Measurements from ENCODE around the gene TMEM272.

Gene TMEM272

DNA sequence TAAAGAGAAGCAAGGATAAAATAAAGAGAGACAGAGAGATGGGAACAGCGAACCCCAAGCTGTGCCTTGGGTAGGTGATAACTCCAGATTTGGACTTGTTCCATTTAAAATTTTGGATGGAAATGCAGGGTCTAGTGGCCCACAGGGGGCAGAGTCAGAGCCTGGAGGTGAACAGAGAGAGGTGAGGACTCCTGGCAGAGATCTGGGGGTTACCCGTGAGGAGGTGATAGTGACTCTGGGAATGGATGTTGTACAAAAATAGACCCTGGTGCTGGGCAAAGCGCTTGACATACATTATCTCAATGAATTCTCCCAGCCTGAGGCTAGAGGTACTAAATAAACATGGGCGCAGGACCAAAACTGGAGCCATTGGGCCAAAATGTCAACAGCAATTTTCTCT lies 26.7 kb downstream of the TMEM272 start:
- H3K9me3 ChIP-seq (ENCODE audit: control insufficient read depth, low read length), result no peaks in the 10 kb centered on the region
- H3K27ac ChIP-seq (ENCODE audit: insufficient read depth, low read depth, low read length, poor library complexity, severe bottlenecking), result no peak overlapping the region
- no peaks in the 10 kb centered on the region for H3K36me3 ChIP-seq (ENCODE audit: control insufficient read depth, insufficient read depth, low read length)
- H3K4me3 ChIP-seq (ENCODE audit: insufficient read depth, low read depth, low read length), result no peak overlapping the region
- no peaks in the 10 kb centered on the region for H3K27me3 ChIP-seq (ENCODE audit: control insufficient read depth, insufficient read depth, low read length, poor library complexity, severe bottlenecking)
- no peaks in the 10 kb centered on the region for H3K4me1 ChIP-seq (ENCODE audit: control insufficient read depth, insufficient read depth, low read length)
- 96 to 98% methylated on average over 4 of the region's 4 CpGs for WGBS, 2 experiments

DNA sequence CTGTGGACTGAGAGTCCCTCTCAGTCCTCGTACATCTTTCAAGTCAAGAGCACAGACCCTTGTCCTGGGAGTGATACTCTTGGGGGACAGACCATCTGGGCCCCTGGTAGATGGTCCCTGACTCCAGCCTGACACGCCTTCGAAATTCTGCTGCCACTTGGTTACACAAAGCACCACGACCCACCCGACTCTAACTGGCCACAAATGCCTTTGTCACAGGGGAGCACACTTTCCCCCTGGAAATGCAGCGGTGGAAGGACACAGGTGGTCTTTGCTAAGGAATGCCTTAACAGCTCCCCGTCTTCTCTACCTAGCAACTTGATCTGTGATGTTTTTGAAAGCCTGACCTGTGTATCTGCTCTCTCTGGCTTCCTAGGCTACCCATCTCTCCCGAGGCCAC lies 27.3 kb downstream of the TMEM272 start:
- no peaks in the 10 kb centered on the region for H3K27me3 ChIP-seq (ENCODE audit: control insufficient read depth, insufficient read depth, low read length, poor library complexity, severe bottlenecking)
- H3K4me1 ChIP-seq (ENCODE audit: control insufficient read depth, insufficient read depth, low read length), result no peaks in the 10 kb centered on the region
- no peak overlapping the region for H3K4me3 ChIP-seq (ENCODE audit: insufficient read depth, low read depth, low read length)
- WGBS, 2 experiments, result 90% methylated on average over 8 of the region's 8 CpGs
- no peaks in the 10 kb centered on the region for H3K36me3 ChIP-seq (ENCODE audit: control insufficient read depth, insufficient read depth, low read length)
- H3K27ac ChIP-seq (ENCODE audit: insufficient read depth, low read depth, low read length, poor library complexity, severe bottlenecking), result no peak overlapping the region
- H3K9me3 ChIP-seq (ENCODE audit: control insufficient read depth, low read length), result no peaks in the 10 kb centered on the region

DNA sequence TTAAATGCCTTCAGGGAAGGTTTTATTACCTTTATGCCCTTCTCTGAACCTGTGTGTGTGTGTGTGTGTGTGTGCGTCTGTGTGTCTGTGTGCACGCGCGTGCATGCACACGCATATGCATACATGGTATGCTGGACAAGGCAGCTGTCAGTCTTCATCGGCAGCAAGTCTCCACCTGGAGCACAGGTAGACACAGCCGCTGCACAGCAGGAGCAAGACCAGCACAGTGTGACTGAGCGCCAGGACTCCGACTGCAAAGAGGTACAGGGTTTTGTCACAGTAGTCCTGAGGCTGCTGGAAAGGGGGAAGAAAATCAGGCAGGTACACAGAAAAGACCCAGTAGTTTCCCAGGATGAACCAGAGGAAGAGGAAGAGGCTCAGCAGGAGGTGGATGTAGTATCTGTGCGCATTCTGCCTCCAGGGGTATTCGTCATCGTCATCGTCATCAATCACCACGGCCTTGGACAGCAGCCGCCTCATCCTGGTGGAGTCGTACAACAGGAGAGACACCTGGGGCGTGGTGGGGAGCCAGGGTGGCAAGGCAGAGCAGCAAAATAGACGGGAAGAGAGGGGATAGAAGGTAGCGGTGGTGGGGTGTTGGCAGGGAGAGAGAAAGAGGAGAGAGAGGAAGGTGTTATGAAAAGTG lies 28.2 kb downstream of the TMEM272 start:
- Histone ChIP-seq H3K27ac (ENCODE audit: insufficient read depth, low read depth, low read length, poor library complexity, severe bottlenecking) (no peak overlapping the region), H3K27me3 (ENCODE audit: control insufficient read depth, insufficient read depth, low read length, poor library complexity, severe bottlenecking) (no peaks in the 10 kb centered on the region), H3K36me3 (ENCODE audit: control insufficient read depth, insufficient read depth, low read length) (no peaks in the 10 kb centered on the region), H3K4me3 (ENCODE audit: insufficient read depth, low read depth, low read length) (no peak overlapping the region), H3K9me3 (ENCODE audit: control insufficient read depth, low read length) (no peaks in the 10 kb centered on the region), H3K4me1 (ENCODE audit: control insufficient read depth, insufficient read depth, low read length) (no peaks in the 10 kb centered on the region)
- WGBS, 2 experiments, result 88 to 89% methylated on average over 19 of the region's 19 CpGs

DNA sequence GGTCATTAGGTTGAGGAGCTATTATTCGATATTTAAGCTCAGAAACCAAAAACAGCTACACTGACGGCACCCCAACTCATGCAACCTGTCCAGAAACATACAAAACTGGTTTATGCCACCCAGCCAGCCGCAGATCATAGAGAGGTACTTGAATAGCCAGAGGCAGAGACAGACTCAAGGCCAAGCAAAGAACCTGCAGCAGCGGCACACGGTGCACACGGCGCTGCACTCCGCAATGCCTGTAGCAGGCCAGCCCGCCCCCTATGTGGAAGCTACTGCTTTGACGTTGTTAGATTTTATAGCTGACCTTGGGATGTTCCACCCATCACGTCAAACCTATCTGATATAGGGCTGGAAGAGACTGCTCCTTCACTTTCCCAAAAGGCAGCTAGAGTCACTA lies 29.1 kb downstream of the TMEM272 start:
- Histone ChIP-seq H3K4me1 (ENCODE audit: control insufficient read depth, insufficient read depth, low read length) (no peaks in the 10 kb centered on the region), H3K27ac (ENCODE audit: insufficient read depth, low read depth, low read length, poor library complexity, severe bottlenecking) (no peak overlapping the region), H3K36me3 (ENCODE audit: control insufficient read depth, insufficient read depth, low read length) (no peaks in the 10 kb centered on the region), H3K4me3 (ENCODE audit: insufficient read depth, low read depth, low read length) (no peak overlapping the region), H3K9me3 (ENCODE audit: control insufficient read depth, low read length) (no peaks in the 10 kb centered on the region), H3K27me3 (ENCODE audit: control insufficient read depth, insufficient read depth, low read length, poor library complexity, severe bottlenecking) (no peaks in the 10 kb centered on the region)
- 89 to 91% methylated on average over 11 of the region's 11 CpGs for WGBS, 2 experiments

DNA sequence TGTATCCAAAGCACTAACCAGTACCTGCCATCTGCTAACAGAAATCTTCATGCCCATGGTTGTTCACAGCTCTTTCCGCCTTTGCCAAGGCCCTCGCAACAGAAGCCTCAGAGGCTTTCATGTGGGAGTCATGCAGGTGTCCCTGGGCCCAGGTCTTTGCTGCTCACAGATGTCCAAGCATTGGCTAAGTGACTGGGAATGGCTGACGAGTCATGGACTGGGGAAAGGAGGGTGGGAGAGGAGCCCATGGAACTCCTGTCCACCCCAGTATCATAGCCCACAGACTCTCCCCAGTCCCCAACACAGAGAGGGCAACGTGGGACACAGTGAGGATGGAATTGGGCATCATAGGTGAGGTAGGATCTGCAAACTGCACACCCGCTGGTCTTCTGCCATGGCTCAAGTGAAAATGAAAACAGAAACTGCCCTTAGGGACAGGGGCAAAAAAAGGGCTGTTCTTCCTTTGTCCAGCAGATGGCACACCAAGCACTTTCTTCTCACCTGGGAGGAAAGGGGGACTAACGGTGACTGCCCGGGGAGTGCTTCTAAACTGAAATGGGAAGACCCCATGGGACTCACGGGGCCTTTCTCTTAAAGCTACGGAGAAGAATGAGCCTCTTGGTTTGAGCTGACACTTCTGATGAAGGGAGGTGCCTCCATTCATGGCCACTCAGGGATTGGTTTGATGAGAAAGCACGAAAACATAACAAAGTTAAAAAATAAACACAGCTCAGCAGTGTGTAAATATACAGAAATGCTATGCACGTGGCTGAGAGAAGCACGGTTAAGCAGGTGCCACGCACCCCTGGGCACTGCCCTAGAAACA lies 29.9 kb downstream of the TMEM272 start:
- Histone ChIP-seq H3K27me3 (ENCODE audit: control insufficient read depth, insufficient read depth, low read length, poor library complexity, severe bottlenecking) (no peaks in the 10 kb centered on the region), H3K36me3 (ENCODE audit: control insufficient read depth, insufficient read depth, low read length) (no peaks in the 10 kb centered on the region), H3K27ac (ENCODE audit: insufficient read depth, low read depth, low read length, poor library complexity, severe bottlenecking) (no peak overlapping the region), H3K4me1 (ENCODE audit: control insufficient read depth, insufficient read depth, low read length) (no peaks in the 10 kb centered on the region), H3K9me3 (ENCODE audit: control insufficient read depth, low read length) (no peaks in the 10 kb centered on the region), H3K4me3 (ENCODE audit: insufficient read depth, low read depth, low read length) (no peak overlapping the region)
- 45 to 47% methylated on average over 13 of the region's 13 CpGs for WGBS, 2 experiments

DNA sequence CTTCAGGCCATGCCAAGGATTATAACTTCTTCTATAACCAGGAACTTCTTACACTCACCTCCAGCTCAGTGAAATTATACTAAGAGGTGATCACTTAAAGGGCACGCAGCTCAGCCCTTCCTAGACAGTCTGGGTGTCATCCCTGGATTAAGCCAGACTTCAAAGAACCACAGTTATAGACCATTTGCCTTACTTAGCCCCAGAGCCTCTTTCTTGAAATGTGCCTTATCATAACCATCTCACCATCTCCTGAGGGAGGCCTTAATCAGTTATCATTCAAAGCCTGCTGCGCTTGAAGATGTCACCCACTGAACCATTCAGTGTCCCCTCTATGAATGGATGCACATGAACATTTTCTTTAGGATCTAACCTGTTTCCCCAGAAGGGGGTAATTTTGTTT lies 30.9 kb downstream of the TMEM272 start:
- WGBS, 2 experiments, result 94% methylated on average over 2 of the region's 2 CpGs

DNA sequence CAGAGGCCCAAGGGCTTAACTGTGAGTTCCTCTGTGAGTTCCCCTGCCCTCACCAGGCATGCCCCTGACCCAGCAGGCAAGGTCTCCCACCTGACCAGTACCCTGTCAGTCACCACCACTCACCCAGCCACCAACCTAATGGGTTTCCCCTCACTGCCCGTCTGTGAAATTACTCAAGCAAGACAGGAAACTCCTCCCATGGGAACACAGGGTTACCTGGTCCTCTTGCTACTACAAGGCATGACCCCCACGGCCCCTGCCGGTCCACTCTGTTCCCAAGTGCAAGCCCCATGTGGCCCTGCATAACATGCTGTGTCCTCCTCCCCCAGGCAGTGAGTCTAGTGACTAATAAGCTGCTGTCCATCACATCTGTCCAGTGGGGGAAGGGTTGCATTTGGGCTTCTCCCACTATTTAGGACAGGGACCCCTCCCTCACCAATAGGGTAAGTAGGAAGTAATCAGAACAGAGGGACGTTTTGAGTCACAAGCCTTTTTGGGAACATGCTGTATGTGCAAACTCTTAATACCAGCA lies 33.0 kb downstream of the TMEM272 start:
- Histone ChIP-seq H3K27me3 (ENCODE audit: control insufficient read depth, insufficient read depth, low read length, poor library complexity, severe bottlenecking) (no peaks in the 10 kb centered on the region), H3K4me1 (ENCODE audit: control insufficient read depth, insufficient read depth, low read length) (no peaks in the 10 kb centered on the region), H3K4me3 (ENCODE audit: insufficient read depth, low read depth, low read length) (no peak overlapping the region), H3K36me3 (ENCODE audit: control insufficient read depth, insufficient read depth, low read length) (no peaks in the 10 kb centered on the region), H3K27ac (ENCODE audit: insufficient read depth, low read depth, low read length, poor library complexity, severe bottlenecking) (no peak overlapping the region), H3K9me3 (ENCODE audit: control insufficient read depth, low read length) (no peaks in the 10 kb centered on the region)
- WGBS, 2 experiments, result 80 to 85% methylated on average over 4 of the region's 4 CpGs

More for the DNA sequence above, 30.9 kb downstream of the TMEM272 start:
- no peak overlapping the region for H3K4me3 ChIP-seq (ENCODE audit: insufficient read depth, low read depth, low read length)
- H3K36me3 ChIP-seq (ENCODE audit: control insufficient read depth, insufficient read depth, low read length), result no peaks in the 10 kb centered on the region
- H3K27me3 ChIP-seq (ENCODE audit: control insufficient read depth, insufficient read depth, low read length, poor library complexity, severe bottlenecking), result no peaks in the 10 kb centered on the region
- no peak overlapping the region for H3K27ac ChIP-seq (ENCODE audit: insufficient read depth, low read depth, low read length, poor library complexity, severe bottlenecking)
- no peaks in the 10 kb centered on the region for H3K4me1 ChIP-seq (ENCODE audit: control insufficient read depth, insufficient read depth, low read length)
- H3K9me3 ChIP-seq (ENCODE audit: control insufficient read depth, low read length), result no peaks in the 10 kb centered on the region

DNA sequence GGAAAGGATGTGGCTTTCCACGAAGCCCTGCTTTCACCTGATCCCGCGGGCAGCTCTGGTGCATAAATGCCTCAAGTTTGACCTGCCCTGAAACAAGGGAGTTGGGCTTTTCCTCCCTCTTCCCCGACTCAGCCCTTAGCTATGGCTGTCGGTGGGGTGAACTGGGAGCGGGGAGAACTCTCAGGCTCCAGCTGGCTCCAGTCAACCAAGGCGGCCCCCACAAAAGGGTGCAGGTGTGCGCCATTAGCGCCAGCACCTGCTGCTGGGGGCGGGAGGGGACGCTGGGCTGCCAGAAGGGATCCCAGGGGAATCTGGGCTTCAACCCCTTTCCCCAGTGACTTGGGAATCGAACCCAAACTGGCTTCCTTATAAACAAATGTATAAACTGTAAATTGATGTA lies 33.9 kb downstream of the TMEM272 start:
- no peak overlapping the region for H3K4me3 ChIP-seq (ENCODE audit: insufficient read depth, low read depth, low read length)
- 87 to 88% methylated on average over 12 of the region's 12 CpGs for WGBS, 2 experiments

DNA sequence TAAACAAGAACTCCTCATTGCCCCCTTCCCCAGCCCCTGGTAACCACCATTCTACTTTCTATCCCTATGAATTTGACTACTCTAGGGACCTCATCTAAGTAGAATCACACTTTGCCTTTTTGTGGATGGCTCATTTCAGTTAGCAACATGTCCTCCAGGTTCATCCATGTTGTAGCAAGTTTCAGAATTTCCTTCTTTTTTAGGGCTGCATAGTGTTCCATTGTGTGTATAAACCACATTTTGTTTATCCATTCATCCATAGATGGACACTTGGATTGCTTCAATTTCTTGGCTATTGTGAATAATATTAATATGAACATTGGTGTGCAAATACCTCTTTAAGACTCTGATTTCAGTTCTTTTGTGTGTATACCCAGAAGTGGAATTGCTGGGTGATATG lies 36.2 kb downstream of the TMEM272 start:
- no peaks in the 10 kb centered on the region for H3K36me3 ChIP-seq (ENCODE audit: control insufficient read depth, insufficient read depth, low read length)
- no peak overlapping the region for H3K27ac ChIP-seq (ENCODE audit: insufficient read depth, low read depth, low read length, poor library complexity, severe bottlenecking)
- peaks cover 4% of the 10 kb centered on the region for H3K4me1 ChIP-seq (ENCODE audit: control insufficient read depth, insufficient read depth, low read length)
- H3K4me3 ChIP-seq (ENCODE audit: insufficient read depth, low read depth, low read length), result no peak overlapping the region
- no peaks in the 10 kb centered on the region for H3K9me3 ChIP-seq (ENCODE audit: control insufficient read depth, low read length)
- no peaks in the 10 kb centered on the region for H3K27me3 ChIP-seq (ENCODE audit: control insufficient read depth, insufficient read depth, low read length, poor library complexity, severe bottlenecking)

More for the DNA sequence above, 33.9 kb downstream of the TMEM272 start:
- H3K27ac ChIP-seq (ENCODE audit: insufficient read depth, low read depth, low read length, poor library complexity, severe bottlenecking), result no peak overlapping the region
- no peaks in the 10 kb centered on the region for H3K4me1 ChIP-seq (ENCODE audit: control insufficient read depth, insufficient read depth, low read length)
- no peaks in the 10 kb centered on the region for H3K36me3 ChIP-seq (ENCODE audit: control insufficient read depth, insufficient read depth, low read length)
- H3K9me3 ChIP-seq (ENCODE audit: control insufficient read depth, low read length), result no peaks in the 10 kb centered on the region
- H3K27me3 ChIP-seq (ENCODE audit: control insufficient read depth, insufficient read depth, low read length, poor library complexity, severe bottlenecking), result no peaks in the 10 kb centered on the region

DNA sequence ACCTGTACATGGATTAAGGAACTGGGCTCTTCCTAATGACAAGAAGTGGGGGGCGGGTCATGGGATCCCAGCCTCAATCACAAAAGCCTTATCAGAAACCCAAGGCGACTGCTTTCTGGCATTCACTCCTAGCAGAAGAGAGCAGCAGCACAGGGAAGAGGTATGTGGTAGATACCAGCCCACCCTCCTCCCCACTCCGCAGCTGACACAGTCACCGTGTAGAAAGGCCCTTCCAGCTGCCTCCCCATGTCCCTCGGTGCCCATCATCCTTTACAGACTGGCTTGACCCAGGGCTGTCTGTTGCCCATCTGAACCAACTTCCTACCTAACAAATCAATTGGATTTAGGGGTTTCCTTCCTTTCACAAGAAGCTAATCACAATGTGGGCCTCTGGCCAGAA lies 37.9 kb downstream of the TMEM272 start:
- no peak overlapping the region for H3K27ac ChIP-seq (ENCODE audit: insufficient read depth, low read depth, low read length, poor library complexity, severe bottlenecking)
- no peaks in the 10 kb centered on the region for H3K27me3 ChIP-seq (ENCODE audit: control insufficient read depth, insufficient read depth, low read length, poor library complexity, severe bottlenecking)
- H3K9me3 ChIP-seq (ENCODE audit: control insufficient read depth, low read length), result no peaks in the 10 kb centered on the region
- peaks cover 15% of the 10 kb centered on the region for H3K4me1 ChIP-seq (ENCODE audit: control insufficient read depth, insufficient read depth, low read length)
- no peak overlapping the region for H3K4me3 ChIP-seq (ENCODE audit: insufficient read depth, low read depth, low read length)
- H3K36me3 ChIP-seq (ENCODE audit: control insufficient read depth, insufficient read depth, low read length), result no peaks in the 10 kb centered on the region
- WGBS, 2 experiments, result 73 to 77% methylated on average over 5 of the region's 5 CpGs
